ENCODE data around the gene ANXA2R.

GRCh38 chr5:43038496-43038989 is 1.6 kb downstream of the ANXA2R start:
- TF ChIP-seq CTCF (conservative IDR thresholded peaks at IDR 0.05) (no peak), EZH2 (IDR thresholded peaks at IDR 0.05; ENCODE audit: low read depth) (no peak)

All from PC-9 (cell line).